GM18517 (cell line): Measurements from ENCODE around the gene SPG7.
"Not testable (repeated sequence)": the region's sequence is repeated elsewhere in the genome, so short reads cannot be mapped to it uniquely, and the experiment has no call there.

ENCODE experiments used
- ATAC-seq: cut with Tn5 transposase; IDR thresholded peaks from one replicate; pipeline ENCODE4 v1.9.1; 2021; ENCODE audit warnings: mild to moderate bottlenecking, moderate library complexity; ENCODE audit not compliant: unreplicated experiment

Gene SPG7

GRCh38 chr16:89561142-89561883 is 53.1 kb downstream of the SPG7 start:
- ATAC-seq = no peak

GRCh38 chr16:89561884-89562599 is 53.8 kb downstream of the SPG7 start:
- no peak for ATAC-seq

- no peak for ATAC-seq
These were observed 54.7 kb downstream of the SPG7 start for GRCh38 chr16:89562939-89563338.

- ATAC-seq = no peak
These were observed 55.6 kb downstream of the SPG7 start for GRCh38 chr16:89563639-89564392.

- ATAC-seq = no peak
These were observed 56.5 kb downstream of the SPG7 start for GRCh38 chr16:89564476-89565255.

- no peak for ATAC-seq
These were observed 57.0 kb downstream of the SPG7 start for GRCh38 chr16:89565256-89565505.

- ATAC-seq = no peak
These were observed 57.5 kb downstream of the SPG7 start for GRCh38 chr16:89565506-89566372.

- ATAC-seq = no peak
These were observed 59.7 kb downstream of the SPG7 start for GRCh38 chr16:89567656-89568594.

GRCh38 chr16:89569506-89570341 is 61.5 kb downstream of the SPG7 start:
- ATAC-seq = no peak

GRCh38 chr16:89570342-89570923 is 62.2 kb downstream of the SPG7 start:
- ATAC-seq = no peak

GRCh38 chr16:89570983-89571598 is 62.9 kb downstream of the SPG7 start:
- ATAC-seq = not testable (repeated sequence)

GRCh38 chr16:89571636-89572035 is 63.4 kb downstream of the SPG7 start:
- no peak for ATAC-seq

- ATAC-seq = no peak
These were observed 63.9 kb downstream of the SPG7 start for GRCh38 chr16:89572073-89572484.

GRCh38 chr16:89572485-89573205 is 64.4 kb downstream of the SPG7 start:
- ATAC-seq = no peak

- ATAC-seq = no peak
These were observed 65.8 kb downstream of the SPG7 start for GRCh38 chr16:89573826-89574680.

- no peak for ATAC-seq
These were observed 66.6 kb downstream of the SPG7 start for GRCh38 chr16:89574681-89575246.
